Uterus (tissue), 4 donors: ENCODE measurements around the gene CASP4. TPM values are rescaled to one million over a fixed set of nuclear protein-coding genes. Genes with fewer than 3 reads are reported as not detected.
A peak's percentile ranks its signal among the peaks of the same experiment; 100 is the strongest.

Source experiments
- DNase-seq, 2 donors: peaks; one replicate each; pipeline ENCODE4 v3.0.0-alpha.2; 2019 to 2020
- H3K27ac ChIP-seq, 2 donors: fragments of 200-600 bp; sonication (generic); 1 replicate in 1 of 2; 2 replicates in 1 of 2; pipeline ENCODE4 v1.5.1; 2016 to 2018
- H3K27me3 ChIP-seq, 2 donors: fragments of 200-600 bp; sonication (generic); one replicate each; pipeline ENCODE4 v1.5.1; 2018 to 2019; ENCODE audit warnings: control low read depth in 1 of 2
- H3K36me3 ChIP-seq, 2 donors: fragments of 200-600 bp; sonication (generic); one replicate each; pipeline ENCODE4 v1.5.1; 2019; ENCODE audit warnings: control low read depth in 1 of 2
- H3K4me1 ChIP-seq, 2 donors: fragments of 200-600 bp; sonication (generic); one replicate each; pipeline ENCODE4 v1.5.1; 2018 to 2019; ENCODE audit warnings: control low read depth in 1 of 2
- H3K4me3 ChIP-seq, 2 donors: fragments of 200-600 bp; sonication (generic); 1 replicate in 1 of 2; 2 replicates in 1 of 2; pipeline ENCODE4 v1.5.1; 2018 to 2019; ENCODE audit warnings: mild to moderate bottlenecking in 1 of 2
- H3K9me3 ChIP-seq, 2 donors: fragments of 200-600 bp; sonication (generic); one replicate each; pipeline ENCODE4 v1.5.1; 2019; ENCODE audit warnings: control low read depth in 1 of 2
- CTCF ChIP-seq, 4 experiments: fragments of 200-600 bp in 2 of 4; fragments of 450-650 bp in 2 of 4; sonication (generic) in 2 of 4; IDR thresholded peaks; one replicate each; pipeline ENCODE4 v1.5.1; 2016 to 2019; ENCODE audit warnings: antibody characterized with exemption in 4 of 4, mild to moderate bottlenecking in 2 of 4, moderate library complexity in 1 of 4
- POLR2A ChIP-seq, 2 donors: fragments of 450-650 bp; IDR thresholded peaks; one replicate each; pipeline ENCODE4 v1.6.1; 2016; ENCODE audit warnings: antibody characterized with exemption in 2 of 2, mild to moderate bottlenecking in 1 of 2, moderate library complexity in 1 of 2
- intact Hi-C: fragments of 100-400 bp; cut with DNase I; formaldehyde crosslinking; loops from one replicate; pipeline ENCODE4 v1.15.1; 2023; ENCODE audit warnings: low total_unique reads
- total RNA-seq, 4 donors: library from RNA; depleted of rRNA in 3 of 4; stranded (reverse); fragments of >200 nt in 3 of 4; gene quantifications; one replicate each; pipeline versions ENCODE4 v1.1.0 to v1.2.4, GENCODE V29; 2014 to 2023
- donor health status: DM: yes; HTN: yes; CAD: no.

CASP4 gene
- total RNA-seq, 4 donors from 2014 or later, result 39.4 to 67.1 (median 59.8) TPM

DNA sequence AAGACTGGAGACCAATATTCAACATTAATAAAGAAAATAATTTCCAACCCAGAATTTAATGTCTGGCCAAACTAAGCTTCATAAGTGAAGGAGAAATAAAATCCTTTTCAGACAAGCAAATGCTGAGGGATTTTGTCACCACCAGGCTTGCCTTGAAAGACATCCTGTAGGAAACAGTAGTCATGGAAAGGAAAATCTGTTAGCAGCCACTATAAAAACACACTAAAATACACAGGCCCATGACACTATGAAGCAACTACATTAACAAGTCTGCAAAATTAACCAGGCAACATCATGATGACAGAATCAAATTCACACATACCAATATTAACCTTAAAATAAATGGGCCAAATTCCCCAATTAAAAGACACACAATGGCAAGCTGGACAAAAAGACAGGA, 2.4 kb upstream of the CASP4 start:
- DNase-seq, result no peak
- no peaks in the 10 kb centered on the region for H3K4me1 ChIP-seq

DNA sequence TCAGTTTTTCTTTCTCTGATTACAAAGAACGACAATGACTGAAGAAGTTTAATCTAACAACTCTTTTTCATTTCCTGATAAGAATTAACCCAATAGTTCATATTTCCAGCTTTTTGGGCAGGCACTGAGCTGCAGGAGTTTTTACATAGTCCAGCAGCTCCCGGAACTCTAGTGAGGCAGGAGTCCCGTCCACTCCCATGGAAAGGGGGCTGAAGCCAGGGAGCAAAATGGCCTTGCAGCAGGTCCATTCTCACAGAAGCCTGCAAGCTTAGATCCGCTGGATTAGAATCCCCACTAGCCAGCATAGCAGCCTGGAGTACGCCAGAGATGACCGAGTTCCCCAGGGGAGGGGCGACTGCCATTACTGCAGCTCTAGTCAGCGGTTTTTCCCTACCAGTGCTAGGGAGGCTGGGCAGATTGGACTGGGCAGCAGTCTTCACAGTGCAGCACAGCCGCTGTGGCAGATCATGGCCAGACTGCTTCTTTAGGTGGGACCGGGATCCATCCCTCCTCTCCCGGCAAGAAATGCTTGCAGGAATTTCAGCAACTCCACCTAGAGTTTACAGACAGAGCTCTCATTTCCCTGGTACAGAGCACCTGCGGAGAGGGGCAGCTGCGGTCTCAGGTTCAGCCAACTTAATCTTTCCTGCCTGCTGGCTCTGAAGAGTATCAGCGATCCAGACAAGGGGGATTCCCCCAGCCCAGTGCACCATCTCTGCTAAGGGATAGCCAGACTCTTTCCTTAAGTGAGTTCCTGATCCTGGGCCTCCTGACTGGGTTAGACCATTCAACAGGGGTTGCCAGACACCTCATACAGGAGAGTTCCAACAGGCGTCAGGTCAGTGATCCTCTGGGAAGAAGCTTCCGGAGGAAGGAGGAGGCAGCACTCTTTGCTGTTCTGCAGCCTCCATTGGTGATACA, 742 bp upstream of the CASP4 start:
- peak overlapping the region; percentile 46 to 47 for H3K4me3 ChIP-seq
- H3K27me3 ChIP-seq, result no peaks in the 10 kb centered on the region
- peak overlapping the region; percentile 75 to 87 for H3K27ac ChIP-seq
- DNase-seq, result peak; percentile 18 to 21
- intact Hi-C loops, result no loop called here
- no peaks in the 10 kb centered on the region for H3K4me1 ChIP-seq
- no peaks in the 10 kb centered on the region for H3K36me3 ChIP-seq
- H3K9me3 ChIP-seq, result no peaks in the 10 kb centered on the region
- TF ChIP-seq POLR2A (IDR thresholded peaks at IDR 0.05) (no peak), CTCF (IDR thresholded peaks at IDR 0.05) (no peak)

More for the DNA sequence above, 2.4 kb upstream of the CASP4 start:
- H3K27me3 ChIP-seq, result no peaks in the 10 kb centered on the region
- intact Hi-C loops, result no loop called here
- no peaks in the 10 kb centered on the region for H3K9me3 ChIP-seq
- no peak for TF ChIP-seq CTCF (IDR thresholded peaks at IDR 0.05)
- TF ChIP-seq POLR2A (IDR thresholded peaks at IDR 0.05), result no peak
- H3K36me3 ChIP-seq, result no peaks in the 10 kb centered on the region
- H3K27ac ChIP-seq, result no peak overlapping the region
- no peak overlapping the region for H3K4me3 ChIP-seq

GRCh38 chr11:104967534-104968354, 630 bp downstream of the CASP4 start:
- no peak for DNase-seq
- peak overlapping the region; percentile 46 to 47 for H3K4me3 ChIP-seq
- TF ChIP-seq CTCF (IDR thresholded peaks at IDR 0.05) (no peak), POLR2A (IDR thresholded peaks at IDR 0.05) (no peak)
- no peaks in the 10 kb centered on the region for H3K27me3 ChIP-seq
- no peaks in the 10 kb centered on the region for H3K9me3 ChIP-seq
- intact Hi-C loops, result no loop called here
- peak overlapping the region; percentile 75 to 87 for H3K27ac ChIP-seq
- H3K36me3 ChIP-seq, result no peaks in the 10 kb centered on the region
- H3K4me1 ChIP-seq, result no peaks in the 10 kb centered on the region

- Histone ChIP-seq H3K9me3 (no peaks in the 10 kb centered on the region), H3K36me3 (no peaks in the 10 kb centered on the region), H3K4me1 (no peaks in the 10 kb centered on the region), H3K27ac (no peak overlapping the region), H3K27me3 (no peaks in the 10 kb centered on the region), H3K4me3 (no peak overlapping the region)
- TF ChIP-seq POLR2A (IDR thresholded peaks at IDR 0.05), result no peak
- TF ChIP-seq CTCF (IDR thresholded peaks at IDR 0.05), result no peak
- DNase-seq, result no peak
- intact Hi-C loops, result no loop called here
Measured at GRCh38 chr11:104965735-104966134, 2.6 kb downstream of the CASP4 start.

DNA sequence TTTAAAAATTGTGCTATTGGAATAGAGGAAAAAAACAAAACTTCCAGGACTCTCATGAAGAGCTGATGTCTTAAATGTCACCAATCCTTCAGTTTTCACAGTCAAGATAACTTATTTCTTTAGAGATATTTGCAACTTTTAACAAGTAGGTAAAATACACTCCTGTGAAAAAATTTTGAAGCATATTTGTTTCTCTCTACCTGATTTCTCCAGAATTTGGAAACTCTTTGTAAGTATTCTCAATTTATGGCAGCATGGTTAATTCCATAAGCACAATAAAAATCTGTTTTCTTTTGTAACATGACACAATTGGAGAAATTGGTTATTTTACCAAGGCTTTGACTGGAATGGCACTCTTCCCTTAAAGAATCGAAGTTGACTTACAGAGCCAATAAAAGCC, 4.1 kb downstream of the CASP4 start:
- Histone ChIP-seq H3K9me3 (no peaks in the 10 kb centered on the region), H3K27ac (no peak overlapping the region), H3K36me3 (no peaks in the 10 kb centered on the region), H3K4me3 (no peak overlapping the region), H3K27me3 (no peaks in the 10 kb centered on the region), H3K4me1 (no peaks in the 10 kb centered on the region)
- no peak for TF ChIP-seq CTCF (IDR thresholded peaks at IDR 0.05)
- TF ChIP-seq POLR2A (IDR thresholded peaks at IDR 0.05), result no peak
- intact Hi-C loops, result no loop called here
- no peak for DNase-seq
